GM19043 (cell line): Measurements from ENCODE around the gene CHL1.

ENCODE experiments used
- ATAC-seq: cut with Tn5 transposase; IDR thresholded peaks from one replicate; pipeline ENCODE4 v1.9.1; 2021; ENCODE audit warnings: low read depth; ENCODE audit not compliant: unreplicated experiment

Gene CHL1

GRCh38 chr3:380801-381200 lies 184.2 kb downstream of the CHL1 start:
- no peak for ATAC-seq

GRCh38 chr3:385151-385550 lies 188.6 kb downstream of the CHL1 start:
- ATAC-seq: no peak

- no peak for ATAC-seq
These were observed 198.2 kb downstream of the CHL1 start for GRCh38 chr3:394775-395174.

DNA sequence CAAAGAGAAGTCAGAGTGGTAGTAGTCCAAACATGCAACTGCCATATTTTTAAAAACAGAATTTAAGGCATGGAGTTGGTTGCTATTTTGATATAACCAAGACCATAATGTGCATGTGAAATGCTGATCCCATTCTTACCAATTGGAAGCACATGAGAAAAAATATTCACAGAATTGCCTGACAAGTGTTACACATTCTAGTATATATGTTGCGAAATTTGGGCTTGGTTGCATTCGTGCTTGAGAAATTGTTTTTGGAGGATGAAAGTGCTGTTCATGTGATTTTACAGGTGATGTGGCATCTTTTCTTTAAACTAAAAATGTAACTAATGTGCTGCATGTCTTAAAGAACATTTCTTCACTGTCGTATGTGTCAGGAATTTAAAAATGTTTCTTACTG lies 199.7 kb downstream of the CHL1 start:
- ATAC-seq: no peak

DNA sequence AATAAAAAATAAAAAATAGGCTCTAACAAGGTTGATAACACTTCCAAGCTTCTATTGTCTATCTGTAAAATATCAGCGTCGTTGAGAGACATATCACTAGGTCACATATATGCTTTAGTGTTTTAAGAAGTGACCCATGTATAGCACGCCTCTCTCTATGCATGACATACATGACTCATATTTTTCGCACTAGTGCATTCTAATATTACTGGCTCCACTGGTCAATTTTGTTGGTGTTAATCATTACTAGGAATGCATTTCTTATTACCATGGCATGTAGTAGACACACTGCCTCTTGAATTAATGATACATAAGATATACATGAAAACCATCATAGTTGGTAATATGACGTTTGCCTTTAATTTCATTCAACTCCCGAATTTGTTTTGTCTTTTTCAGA lies 203.1 kb downstream of the CHL1 start:
- ATAC-seq: no peak

- ATAC-seq: no peak
These were observed 207.3 kb downstream of the CHL1 start for GRCh38 chr3:403826-404225.

- no peak for ATAC-seq
These were observed 212.4 kb downstream of the CHL1 start for GRCh38 chr3:409011-409410.

- no peak for ATAC-seq
These were observed 214.7 kb downstream of the CHL1 start for GRCh38 chr3:411226-411625.

DNA sequence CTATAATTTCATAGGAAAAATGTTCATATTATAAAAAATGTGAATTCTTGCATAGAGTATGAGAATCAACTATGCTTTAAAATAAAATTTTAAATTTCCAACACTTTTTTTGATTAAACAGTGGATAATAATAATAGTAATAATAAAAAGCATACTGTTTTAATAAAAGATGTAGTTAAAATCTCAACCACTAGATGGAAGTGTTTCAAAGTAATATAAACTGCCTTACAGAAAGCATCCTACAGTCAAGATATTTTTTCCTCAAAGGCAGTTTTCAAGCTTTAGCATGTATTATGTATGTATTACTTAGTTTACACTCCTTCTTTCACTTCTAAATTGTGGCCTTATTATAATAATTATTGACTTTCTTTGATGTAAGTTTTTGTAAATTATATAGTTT lies 217.5 kb downstream of the CHL1 start:
- ATAC-seq: peak; percentile 52

DNA sequence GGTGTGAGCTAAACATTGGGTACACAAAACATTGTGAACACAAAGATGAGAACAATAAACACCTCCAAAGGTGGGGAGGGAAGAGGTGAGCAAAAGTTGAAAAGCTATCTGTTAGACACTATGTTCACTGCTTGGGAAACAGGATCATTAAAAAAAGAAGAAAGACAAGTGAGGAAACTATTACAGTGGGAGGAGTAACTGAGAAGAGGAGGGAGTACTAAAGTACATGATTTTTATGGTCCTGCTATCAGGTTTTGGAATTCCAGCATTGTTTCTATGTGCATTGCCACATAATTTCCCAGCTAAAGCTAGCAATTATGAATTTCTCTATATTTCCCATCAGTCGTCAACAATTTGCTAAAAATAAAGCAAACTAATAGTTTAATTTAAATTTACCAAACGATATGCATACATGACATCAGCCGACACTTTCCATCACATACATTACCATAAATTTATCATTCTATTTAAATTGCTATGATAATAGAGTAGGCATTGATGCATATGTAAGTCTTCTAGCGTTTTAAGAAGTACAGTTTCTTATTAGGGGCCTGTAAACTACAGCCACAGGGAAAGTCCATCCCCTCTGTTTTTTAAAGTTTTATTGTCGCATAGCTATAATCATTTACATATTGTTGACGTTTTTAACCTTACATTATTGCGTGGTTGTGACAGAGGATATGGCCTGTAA lies 221.8 kb downstream of the CHL1 start:
- no peak for ATAC-seq

DNA sequence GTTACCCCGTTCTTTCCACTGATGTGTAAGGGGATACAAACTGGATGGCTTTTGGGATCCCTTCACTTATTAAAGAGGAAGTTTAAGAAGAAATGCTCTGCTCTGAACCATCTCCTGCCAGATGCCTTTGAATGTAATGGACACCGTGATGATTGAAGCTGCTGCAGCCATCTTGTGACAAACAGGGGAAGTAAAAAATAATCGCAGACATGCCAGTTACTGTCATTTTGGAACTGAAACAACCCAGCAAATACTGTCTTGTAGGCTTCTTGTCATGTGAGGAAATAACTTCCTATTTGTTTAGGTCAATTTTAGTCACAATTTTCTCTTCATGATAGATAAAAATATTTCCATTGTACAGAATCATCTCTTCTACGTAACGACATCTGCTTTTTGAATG lies 224.0 kb downstream of the CHL1 start:
- ATAC-seq: no peak

DNA sequence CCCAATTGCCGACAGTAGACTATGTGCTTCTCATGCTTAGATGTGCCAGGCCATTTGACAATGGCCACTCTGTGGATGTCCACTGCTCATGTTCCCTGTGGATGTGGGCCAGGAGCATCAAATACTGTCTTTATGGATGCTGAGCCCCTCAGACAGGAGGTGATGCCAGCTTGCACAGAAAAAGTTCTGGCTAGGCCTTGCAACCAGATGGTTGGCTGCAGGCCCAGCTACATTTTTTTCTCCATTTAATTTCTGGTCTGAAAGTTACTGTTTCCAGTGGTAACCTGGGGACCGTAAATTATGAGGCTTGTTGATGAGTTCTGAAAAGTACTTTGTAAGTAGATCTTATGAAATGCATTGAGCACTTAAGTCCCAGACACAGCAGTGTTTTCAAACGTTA lies 228.5 kb downstream of the CHL1 start:
- ATAC-seq: no peak

- ATAC-seq: no peak
These were observed 229.5 kb downstream of the CHL1 start for GRCh38 chr3:426072-426471.

- ATAC-seq: no peak
These were observed 230.6 kb downstream of the CHL1 start for GRCh38 chr3:427128-427527.

DNA sequence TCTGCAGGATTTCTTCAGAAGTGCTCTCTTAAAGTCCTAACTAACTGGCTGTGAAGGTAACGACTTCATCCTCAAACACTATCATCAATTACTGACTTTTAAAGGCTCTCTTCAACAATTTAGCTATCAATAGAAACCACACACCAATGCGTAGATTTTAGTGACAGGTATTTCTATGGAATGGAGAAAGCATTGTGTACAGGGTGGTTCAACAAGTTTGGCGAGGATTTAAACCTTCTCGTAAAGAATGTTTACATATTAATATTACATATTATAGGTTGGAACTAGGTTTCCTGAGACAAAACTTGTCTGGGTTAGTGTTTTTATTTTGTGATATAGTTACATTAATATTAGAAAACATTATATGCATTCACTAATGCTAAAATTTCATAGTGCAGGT lies 233.6 kb downstream of the CHL1 start:
- ATAC-seq: no peak

- ATAC-seq: no peak
These were observed 238.6 kb downstream of the CHL1 start for GRCh38 chr3:435161-435560.

DNA sequence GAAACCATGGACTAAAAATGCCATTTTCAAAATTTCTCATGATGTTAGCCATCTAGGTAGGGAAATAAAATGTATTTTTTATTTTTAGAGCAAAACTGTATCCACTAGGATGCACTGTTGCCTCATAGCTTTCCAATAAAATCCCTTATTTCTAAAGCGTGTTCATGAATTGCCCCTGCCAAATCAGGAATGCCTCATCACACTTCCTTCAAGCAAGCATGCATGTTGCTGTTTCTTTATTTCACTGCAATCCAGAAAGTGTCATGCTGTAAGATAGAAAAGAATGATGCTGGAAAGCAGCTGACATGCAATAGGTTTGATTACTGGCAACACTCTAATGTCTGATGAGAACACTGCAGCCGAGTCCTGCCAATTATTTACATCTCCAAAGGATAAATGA lies 239.5 kb downstream of the CHL1 start:
- no peak for ATAC-seq

- ATAC-seq: no peak
These were observed 244.3 kb downstream of the CHL1 start for GRCh38 chr3:440826-441225.

DNA sequence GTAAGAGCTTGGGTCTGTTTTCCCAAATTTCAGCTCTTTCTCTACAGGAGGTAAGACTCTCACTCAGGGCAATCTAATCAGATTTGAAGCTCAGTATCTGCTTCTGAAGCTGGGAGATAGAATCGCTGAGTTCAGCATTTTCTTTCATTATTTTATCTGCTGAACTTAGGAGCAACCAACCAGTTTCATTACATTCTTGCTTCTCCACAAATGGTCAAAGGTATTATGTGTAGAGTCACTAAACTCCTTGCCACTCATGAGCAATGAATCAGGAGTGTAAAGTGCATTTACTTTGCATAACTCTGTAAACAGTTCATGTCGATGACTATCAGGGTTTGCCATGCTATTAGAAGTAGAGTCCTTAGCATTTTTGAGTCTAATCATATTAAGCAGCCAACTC lies 249.4 kb downstream of the CHL1 start:
- no peak for ATAC-seq

DNA sequence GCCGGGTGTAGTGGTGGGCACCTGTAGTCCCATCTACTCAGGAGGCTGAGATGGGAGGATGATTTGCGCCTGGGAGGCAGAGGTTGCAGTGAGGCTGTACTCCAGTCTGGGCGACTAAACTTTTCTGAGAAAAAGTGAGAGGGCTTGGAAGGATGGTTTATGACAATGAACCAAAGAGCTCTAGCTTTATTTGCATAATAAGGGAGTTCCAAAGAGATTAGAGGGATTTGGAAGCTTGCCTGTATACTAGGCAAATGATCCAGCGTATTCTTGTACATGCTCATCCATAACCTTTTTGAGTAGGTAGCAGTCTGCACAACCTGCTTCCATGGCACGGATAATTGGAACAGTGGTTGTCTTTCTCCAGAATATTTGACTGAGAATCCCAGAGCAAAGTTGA lies 251.1 kb downstream of the CHL1 start:
- ATAC-seq: no peak

DNA sequence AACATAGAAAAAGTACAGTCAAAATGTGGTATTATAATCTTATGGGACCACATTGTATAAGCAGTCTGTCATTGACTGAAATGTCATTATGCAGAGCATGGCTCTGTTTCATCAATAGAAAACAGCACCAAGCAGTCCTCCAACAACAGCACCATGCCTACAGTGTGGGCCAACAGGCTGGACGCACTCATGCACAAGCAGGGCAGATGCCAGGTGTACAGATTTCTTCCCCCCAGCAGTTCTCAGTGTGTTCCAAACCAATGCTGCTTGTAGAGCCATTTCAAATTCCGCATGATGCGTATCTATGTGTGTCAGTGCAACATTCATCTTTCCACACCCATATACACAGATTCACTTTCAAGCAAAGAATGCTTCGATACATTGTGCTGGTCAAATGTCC lies 253.1 kb downstream of the CHL1 start:
- no peak for ATAC-seq

GRCh38 chr3:452221-452620 lies 255.7 kb downstream of the CHL1 start:
- ATAC-seq: no peak

- ATAC-seq: no peak
These were observed 256.5 kb downstream of the CHL1 start for GRCh38 chr3:453106-453505.
